NCI-H460 (cell line): ENCODE data around the gene CLEC2D. TPM values are rescaled to one million over a fixed set of nuclear protein-coding genes. Genes with fewer than 3 reads are reported as not detected.
"Not testable (repeated sequence)": the region's sequence is repeated elsewhere in the genome, so short reads cannot be mapped to it uniquely, and the experiment has no call there.

Experiments
- DNase-seq: peaks from one replicate; pipeline ENCODE4 v3.0.0-alpha.2; 2016; ENCODE audit warnings: low read depth; ENCODE audit errors: extremely low read depth
- total RNA-seq: library from RNA; depleted of rRNA; stranded (reverse); fragments of >200 nt; shearing (Covaris generic); gene quantifications from 2 replicates; pipeline ENCODE4 v1.2.3, GENCODE V29; 2014

The CLEC2D gene
- total RNA-seq, 1 experiment from 2014 or later = 1.5 TPM

- DNase-seq = no peak
These were observed 54.5 kb downstream of the CLEC2D start for GRCh38 chr12:9724023-9724422.

GRCh38 chr12:9725213-9725870 lies 55.8 kb downstream of the CLEC2D start:
- no peak for DNase-seq

DNA sequence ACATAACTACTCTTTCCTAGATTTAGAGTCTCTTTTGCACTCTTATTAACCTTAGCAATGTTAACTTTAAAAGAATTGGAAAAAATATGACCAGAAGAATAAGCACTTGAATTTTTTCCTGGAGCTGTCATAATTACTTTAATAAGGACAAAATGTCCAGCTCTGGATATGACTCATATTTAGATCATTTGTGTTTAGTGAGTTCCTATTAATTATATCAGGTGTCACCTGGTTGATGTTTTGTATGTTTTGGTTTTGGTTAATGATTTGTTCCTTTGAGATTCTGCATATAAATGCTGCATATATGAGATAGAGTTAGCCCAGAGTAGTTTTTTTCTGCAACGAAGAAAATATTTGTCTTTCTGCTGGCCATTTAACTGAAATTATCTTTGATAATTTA lies 58.3 kb downstream of the CLEC2D start:
- DNase-seq = no peak

DNA sequence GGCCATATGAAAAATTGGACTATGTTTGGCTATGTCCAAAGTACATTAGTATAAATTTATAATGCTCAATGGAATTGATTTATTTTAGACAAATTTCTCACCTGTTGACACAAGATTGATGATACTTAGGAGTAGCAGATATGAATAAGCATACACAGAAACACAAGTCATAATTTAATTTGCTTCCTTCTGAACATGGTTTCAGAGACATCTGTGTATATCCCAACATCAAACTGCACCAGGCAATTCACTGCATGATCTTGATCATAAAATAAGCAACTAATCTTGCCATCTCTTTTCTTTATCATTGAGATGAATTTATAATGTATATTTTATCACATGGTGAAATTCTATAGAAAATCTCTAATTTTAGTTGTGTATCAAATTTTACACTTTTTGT lies 59.6 kb downstream of the CLEC2D start:
- DNase-seq = no peak

- DNase-seq = no peak
These were observed 60.5 kb downstream of the CLEC2D start for GRCh38 chr12:9730011-9730410.

- DNase-seq = no peak
These were observed 61.1 kb downstream of the CLEC2D start for GRCh38 chr12:9730591-9730990.

DNA sequence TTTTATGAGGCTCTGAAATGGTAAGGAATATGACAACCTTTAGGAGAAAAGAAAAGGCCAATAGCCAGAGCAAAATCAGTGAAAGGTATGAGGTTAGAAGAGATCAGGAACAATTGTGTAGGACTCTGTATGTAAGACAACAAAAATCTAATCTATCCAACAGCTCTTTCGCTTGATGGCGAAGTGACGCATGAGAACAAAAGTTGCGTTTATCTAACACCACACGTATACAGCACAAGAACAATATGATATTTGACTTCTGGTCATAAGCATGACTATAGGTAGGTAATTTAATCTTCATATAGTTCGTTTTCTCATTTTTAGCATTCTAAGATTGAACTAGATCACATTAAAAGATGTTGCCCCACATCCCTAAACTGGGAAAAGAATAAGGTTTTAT lies 61.9 kb downstream of the CLEC2D start:
- no peak for DNase-seq

DNA sequence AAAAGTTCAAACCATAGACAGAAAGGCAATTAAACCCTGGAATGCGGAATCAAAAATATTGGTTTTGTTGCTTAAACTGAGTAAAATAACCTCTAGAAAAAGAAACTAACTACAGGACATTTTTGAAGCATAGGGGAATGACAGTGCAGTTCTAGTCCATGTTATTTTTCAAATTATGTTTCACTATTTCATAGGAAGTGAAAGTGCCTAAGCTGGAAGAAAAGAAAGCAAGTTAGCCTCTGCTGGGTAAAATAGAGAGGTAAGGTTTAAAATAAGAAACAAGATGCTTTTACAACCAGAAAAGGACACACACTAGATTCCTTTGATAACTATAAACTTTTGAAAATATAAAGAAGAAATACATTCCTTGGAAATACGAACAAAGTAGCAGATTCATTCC lies 62.3 kb downstream of the CLEC2D start:
- no peak for DNase-seq

- no peak for DNase-seq
These were observed 63.5 kb downstream of the CLEC2D start, which contains the start of gene CLECL1 for GRCh38 chr12:9732921-9733461. Gene CLECL1, minus strand, starts transcription at chr12:9733097.

DNA sequence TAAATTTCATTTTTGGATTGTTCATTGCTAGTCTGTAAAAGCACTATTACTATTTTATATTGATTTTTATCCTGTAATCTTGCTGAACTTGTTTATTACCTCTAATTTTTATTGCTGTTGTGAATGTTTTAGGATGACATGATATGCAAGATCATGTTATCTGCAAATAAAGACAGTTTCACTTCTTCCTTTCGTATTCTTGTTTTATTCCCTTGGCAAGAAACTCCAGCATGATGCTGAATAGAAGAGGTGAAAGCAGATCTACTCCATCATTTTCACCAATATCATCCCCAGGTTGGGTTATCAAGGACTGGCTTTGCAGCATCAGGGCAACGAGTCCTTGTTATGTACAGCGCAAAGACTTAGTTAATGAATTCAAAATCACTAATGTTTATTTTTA lies 66.1 kb downstream of the CLEC2D start:
- no peak for DNase-seq

DNA sequence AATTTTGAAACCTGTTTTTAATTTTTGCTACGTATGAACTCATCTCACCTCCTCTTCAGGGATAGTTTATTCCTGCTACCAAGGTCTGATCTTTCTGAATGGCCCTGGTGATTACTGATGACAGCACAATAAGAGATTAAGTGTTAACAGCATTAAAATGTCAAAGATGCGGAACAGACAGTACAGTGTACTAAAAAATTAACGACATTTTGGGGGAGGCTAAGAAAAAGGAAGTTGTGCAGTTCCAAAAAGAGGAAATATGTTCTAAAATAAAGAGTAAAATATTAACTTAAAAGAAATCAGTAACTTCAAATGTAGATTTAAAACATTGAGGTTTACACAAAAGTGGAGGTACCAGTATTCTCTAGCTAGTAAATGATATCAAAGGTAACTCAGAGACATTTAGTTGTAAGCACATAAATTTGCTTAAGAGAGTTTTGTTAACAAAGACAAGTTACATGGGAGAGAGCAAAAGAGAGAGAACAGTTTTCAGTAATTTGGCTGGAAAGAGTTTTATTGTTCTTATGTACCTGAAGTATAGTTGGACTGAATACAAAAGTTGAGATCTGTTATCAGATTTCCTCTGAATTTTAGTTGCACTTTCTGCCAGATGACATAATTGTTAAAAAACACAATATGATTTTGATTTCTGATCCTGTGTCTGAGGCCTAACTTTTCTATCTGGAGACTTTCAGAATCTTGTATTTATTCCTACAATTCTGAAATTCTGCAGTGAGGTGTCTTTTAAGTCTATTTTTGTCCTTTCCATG lies 67.6 kb downstream of the CLEC2D start:
- DNase-seq = no peak

GRCh38 chr12:9738905-9739304 lies 69.4 kb downstream of the CLEC2D start:
- DNase-seq = not testable (repeated sequence)

- DNase-seq = not testable (repeated sequence)
These were observed 70.0 kb downstream of the CLEC2D start for GRCh38 chr12:9739404-9740105.

DNA sequence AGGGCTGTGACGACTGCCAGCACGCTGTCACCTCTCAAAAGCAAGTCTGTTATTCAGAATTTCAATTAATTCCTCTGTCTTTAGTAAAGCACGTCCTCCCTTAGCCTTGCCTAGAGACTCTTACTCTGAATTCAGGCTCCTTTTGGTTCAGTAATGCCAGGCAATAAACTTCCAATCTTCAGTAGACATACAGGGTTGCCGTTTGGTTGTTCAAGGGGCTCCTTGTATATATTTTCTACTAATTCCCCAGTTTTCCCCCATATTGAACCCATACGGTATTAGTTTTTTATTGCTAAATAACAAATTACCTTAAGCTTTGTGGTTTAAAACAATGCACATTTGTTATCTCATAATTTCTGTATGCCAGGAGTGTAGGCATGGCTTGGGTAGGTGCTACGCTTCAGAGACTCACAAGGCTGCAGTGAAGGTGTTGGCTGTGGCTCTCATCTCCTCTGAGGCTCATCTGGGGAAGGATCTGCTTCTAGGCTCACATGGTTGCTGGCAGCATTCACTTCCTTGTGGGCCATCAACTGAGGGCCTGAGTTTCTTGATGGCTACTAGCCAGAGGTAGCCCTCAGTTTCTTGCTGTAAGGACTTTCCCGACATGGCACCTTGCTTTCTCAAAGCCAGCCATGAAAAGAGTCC lies 70.7 kb downstream of the CLEC2D start:
- DNase-seq = no peak

- DNase-seq = no peak
These were observed 72.2 kb downstream of the CLEC2D start for GRCh38 chr12:9741726-9742125.

DNA sequence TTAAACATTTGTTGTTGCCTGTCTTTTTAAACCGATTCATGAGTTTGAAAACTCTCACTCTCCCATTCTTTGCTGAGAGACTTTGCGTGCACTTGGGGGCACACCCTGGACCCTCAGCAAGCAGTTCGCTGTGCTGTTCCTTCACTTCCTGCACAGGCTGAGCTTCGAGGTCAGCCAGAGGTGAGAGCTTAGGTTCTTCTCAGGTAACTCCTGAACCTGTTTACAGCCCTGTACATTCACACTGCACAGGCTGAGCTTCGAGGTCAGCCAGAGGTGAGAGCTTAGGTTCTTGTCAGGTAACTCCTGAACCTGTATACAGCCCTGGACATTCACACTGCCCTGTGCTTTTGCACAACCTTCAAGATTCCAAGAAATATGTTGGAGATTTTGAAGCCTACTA lies 73.1 kb downstream of the CLEC2D start:
- no peak for DNase-seq

GRCh38 chr12:9745199-9745598 lies 75.7 kb downstream of the CLEC2D start:
- no peak for DNase-seq
